GM21737 (cell line): ENCODE measurements around the gene SMARCB1.

Experiments
- ATAC-seq: cut with Tn5 transposase; IDR thresholded peaks from one replicate; pipeline ENCODE4 v1.9.1; 2021; ENCODE audit warnings: mild to moderate bottlenecking, moderate library complexity; ENCODE audit not compliant: unreplicated experiment

The SMARCB1 gene

GRCh38 chr22:23828800-23829680, 42.3 kb downstream of the SMARCB1 start:
- no peak for ATAC-seq

- no peak for ATAC-seq
These were observed 43.1 kb downstream of the SMARCB1 start for GRCh38 chr22:23829845-23830372.

GRCh38 chr22:23831261-23831660, 44.5 kb downstream of the SMARCB1 start:
- ATAC-seq: no peak

GRCh38 chr22:23831781-23832180, 45.0 kb downstream of the SMARCB1 start:
- no peak for ATAC-seq

GRCh38 chr22:23832226-23833016, 45.7 kb downstream of the SMARCB1 start:
- no peak for ATAC-seq

DNA sequence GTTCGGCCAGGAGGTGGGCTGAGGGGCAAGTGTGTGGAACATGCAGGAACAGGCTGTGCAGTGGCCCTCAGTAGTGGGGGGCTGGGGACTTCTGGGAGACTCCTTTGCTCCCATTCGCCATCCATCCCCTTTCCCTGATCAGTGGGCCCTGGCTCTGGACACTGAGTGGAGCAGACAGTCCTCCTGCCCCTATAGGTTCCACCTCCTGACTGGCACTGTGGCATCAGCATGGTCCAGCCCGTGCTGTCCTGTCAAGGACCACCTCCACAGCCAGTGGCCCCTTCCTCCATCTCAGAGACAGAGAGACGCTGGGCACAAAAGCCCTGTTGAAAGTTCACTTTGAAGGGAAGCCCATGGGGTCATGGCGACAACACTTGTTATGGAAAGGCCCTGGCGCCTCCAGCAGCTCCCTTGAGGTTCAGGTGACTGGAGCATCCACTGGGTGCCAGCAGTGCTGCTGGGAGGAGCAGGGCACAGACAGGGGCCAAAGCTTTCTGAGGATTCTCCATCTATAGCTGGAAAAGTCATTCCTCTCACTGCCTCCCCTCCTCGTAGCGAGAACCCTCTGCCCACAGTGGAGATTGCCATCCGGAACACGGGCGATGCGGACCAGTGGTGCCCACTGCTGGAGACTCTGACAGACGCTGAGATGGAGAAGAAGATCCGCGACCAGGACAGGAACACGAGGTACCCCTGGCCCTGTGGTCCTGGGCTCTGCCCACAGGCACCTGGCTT, 46.4 kb downstream of the SMARCB1 start:
- no peak for ATAC-seq

GRCh38 chr22:23833911-23834317, 47.1 kb downstream of the SMARCB1 start:
- ATAC-seq: no peak

DNA sequence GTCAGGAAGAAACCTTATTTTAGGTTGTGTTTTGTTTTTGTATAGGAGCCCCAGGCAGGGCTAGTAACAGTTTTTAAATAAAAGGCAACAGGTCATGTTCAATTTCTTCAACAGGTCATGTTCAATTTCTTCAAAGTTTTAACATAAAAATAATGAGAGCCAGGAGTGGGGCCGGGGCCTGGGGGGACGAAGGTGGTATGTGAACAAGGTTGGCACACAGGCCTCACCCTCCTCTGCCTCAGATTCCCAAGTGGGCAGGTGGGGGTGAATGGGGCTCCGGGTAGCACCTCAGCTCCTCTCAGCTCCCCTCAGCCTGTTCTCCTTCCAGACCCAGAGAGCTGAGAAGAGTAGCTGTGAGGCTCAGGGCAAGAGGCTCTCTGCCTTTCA, 47.6 kb downstream of the SMARCB1 start:
- ATAC-seq: no peak

GRCh38 chr22:23834793-23835483, 48.2 kb downstream of the SMARCB1 start:
- no peak for ATAC-seq

DNA sequence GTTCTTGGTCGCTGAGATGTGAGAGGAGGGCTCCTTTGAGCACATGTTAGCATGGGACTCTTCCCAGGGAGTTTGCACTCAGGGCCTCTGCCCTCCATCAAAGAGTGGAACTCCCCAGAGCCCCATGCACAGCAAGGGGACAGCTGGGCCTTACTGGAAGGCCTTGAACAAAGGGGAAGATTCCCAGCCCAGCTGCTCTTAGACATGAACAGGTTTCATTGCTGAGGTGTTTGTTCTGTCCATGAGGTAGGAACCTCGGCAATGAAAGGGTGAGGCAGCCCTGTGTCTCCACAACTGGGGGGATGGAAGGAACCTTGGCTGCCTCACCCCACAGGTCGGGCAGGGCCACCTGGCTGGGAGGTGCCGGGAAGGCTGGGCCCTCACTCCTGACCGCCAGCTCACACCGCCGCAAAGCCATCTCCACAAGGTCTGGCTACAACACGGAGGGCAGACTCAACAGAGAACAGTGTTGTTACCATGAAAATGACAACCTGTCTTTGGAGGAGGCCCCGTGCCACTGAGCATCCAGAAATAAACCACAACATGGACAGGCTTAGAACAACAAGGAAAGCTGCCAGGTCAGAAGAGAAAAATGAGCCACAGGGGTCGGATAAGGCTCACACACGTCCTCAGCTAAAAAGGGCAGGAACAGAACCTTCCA, 48.8 kb downstream of the SMARCB1 start:
- ATAC-seq: no peak

GRCh38 chr22:23836281-23836680, 49.5 kb downstream of the SMARCB1 start:
- ATAC-seq: no peak

- ATAC-seq: no peak
These were observed 50.1 kb downstream of the SMARCB1 start for GRCh38 chr22:23836692-23837495.

- ATAC-seq: no peak
These were observed 50.7 kb downstream of the SMARCB1 start for GRCh38 chr22:23837496-23837859.

- peak; percentile 7 for ATAC-seq
These were observed 51.3 kb downstream of the SMARCB1 start for GRCh38 chr22:23837911-23838680.

DNA sequence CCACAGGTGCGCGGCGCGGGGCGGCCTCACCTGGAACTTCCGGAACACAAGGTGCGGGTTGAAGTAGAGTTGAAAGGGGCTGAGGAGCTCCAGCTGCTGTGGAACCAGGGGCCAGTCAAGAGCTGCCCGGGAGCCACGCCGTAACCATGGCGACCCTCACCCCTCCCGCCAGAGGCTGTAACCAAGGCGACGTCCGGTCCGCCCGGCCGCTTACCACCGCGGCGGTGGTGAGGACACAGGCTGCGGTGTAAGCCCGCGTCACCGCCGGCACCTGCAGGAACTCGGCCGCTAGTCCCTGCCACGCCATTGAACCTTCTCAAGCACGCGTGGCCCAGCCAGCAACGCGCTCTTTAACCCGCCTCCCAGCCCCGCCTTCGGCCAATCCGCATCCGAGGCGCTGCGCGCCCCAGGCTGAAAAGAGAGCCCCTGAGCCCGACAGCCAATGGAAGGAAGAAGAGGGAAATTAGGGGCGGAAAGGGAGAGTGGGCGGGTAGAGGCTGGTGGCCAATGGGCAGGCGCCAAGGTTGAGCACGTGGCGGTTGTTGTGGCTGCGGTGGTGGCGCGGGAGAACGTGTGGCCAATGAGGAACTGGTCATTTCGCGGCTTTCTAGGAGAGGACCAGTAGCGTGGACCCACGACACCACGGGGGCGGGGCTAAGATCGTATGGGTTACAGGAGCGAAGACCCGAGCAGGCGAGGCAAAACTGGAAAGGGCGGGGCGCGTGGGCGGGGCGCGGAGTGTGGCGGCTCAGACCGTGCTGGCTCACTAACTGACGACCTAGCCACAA, 52.1 kb downstream of the SMARCB1 start, which contains the start of gene DERL3:
Gene DERL3 (minus strand): TSS at position 326 of the 788 bp plus-strand sequence. CDS start 19 bp downstream, at position 307.
- peak; percentile 64 for ATAC-seq

DNA sequence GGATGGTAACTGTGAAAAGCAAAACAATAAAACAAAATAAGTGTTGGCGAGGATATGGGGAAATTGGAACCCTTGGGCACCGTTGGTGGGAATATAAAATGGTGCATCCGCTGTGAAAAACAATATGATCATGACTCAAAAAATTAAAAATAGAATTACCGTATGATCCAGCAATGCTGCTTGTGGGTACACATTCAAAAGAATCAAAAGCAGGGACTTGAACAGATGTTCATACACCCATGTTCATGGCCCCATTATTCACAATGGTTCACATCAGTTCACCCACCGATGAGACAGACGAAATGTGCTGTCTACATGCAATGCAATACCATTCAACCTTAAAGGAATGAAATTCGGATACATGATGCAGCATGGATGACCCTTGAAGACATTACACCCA, 53.3 kb downstream of the SMARCB1 start:
- ATAC-seq: no peak

DNA sequence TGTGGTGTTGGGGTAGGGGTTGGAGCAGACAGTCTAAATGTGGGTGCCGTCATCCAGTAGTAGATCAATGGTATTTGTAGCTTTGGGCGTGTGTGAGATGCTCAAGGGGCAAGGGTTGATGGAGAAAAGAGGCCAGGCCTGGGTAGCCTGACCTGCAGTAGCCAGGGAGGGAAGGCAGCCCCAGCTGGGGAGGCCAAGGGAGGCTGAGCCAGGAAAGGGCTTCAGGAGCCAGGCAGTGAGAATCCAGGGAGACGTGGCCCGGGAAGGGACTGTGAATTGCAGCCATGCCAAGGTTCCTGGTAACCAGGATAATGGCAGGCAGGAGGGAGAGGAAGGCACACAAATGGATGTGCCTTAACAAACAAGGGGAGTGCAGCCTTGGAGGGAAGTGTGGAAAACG, 54.5 kb downstream of the SMARCB1 start:
- no peak for ATAC-seq
